Epithelial cell of esophagus (primary cell): ENCODE measurements around the gene PPFIA2.

Experiments used
- DNase-seq: peaks from one replicate; pipeline ENCODE4 v3.0.0; 2010; ENCODE audit warnings: low read depth
- H3K4me3 ChIP-seq: 2 replicates; pipeline ENCODE4 v1.5.1; 2011; ENCODE audit warnings: mild to moderate bottlenecking, low read length, control low read depth
- CTCF ChIP-seq: IDR thresholded peaks from 2 replicates; pipeline ENCODE4 v1.5.1; 2011; ENCODE audit warnings: low read depth, mild to moderate bottlenecking, low read length, control low read depth, inconsistent platforms; ENCODE audit not compliant: insufficient read depth; ENCODE audit errors: missing control alignments

The PPFIA2 gene

GRCh38 chr12:81439344-81439743 lies 319.8 kb downstream of the PPFIA2 start:
- DNase-seq: no peak
- no peak for TF ChIP-seq CTCF
- H3K4me3 ChIP-seq: no peak overlapping the region

- no peak for DNase-seq
- no peak overlapping the region for H3K4me3 ChIP-seq
- TF ChIP-seq CTCF: no peak
These were observed 342.1 kb downstream of the PPFIA2 start for GRCh38 chr12:81417056-81417455.

GRCh38 chr12:81416571-81416970 lies 342.6 kb downstream of the PPFIA2 start:
- no peak for TF ChIP-seq CTCF
- no peak overlapping the region for H3K4me3 ChIP-seq
- DNase-seq: no peak

- no peak for TF ChIP-seq CTCF
- no peak for DNase-seq
- no peak overlapping the region for H3K4me3 ChIP-seq
These were observed 344.7 kb downstream of the PPFIA2 start for GRCh38 chr12:81414441-81414840.

- no peak overlapping the region for H3K4me3 ChIP-seq
- TF ChIP-seq CTCF: no peak
- no peak for DNase-seq
These were observed 346.2 kb downstream of the PPFIA2 start for GRCh38 chr12:81412940-81413339.

GRCh38 chr12:81403348-81403747 lies 355.8 kb downstream of the PPFIA2 start:
- DNase-seq: no peak
- H3K4me3 ChIP-seq: no peak overlapping the region
- TF ChIP-seq CTCF: no peak

GRCh38 chr12:81401241-81401640 lies 357.9 kb downstream of the PPFIA2 start:
- no peak overlapping the region for H3K4me3 ChIP-seq
- no peak for DNase-seq
- no peak for TF ChIP-seq CTCF
